HepG2 (cell line): ENCODE results near the gene CLIP2. TPM values are rescaled to one million over a fixed set of nuclear protein-coding genes. Genes with fewer than 3 reads are reported as not detected.
A peak's percentile ranks its signal among the peaks of the same experiment; 100 is the strongest.

ENCODE experiments used
- ATAC-seq: fragments of 200-7000 bp; cut with Tn5 transposase; 3 replicates; pipeline ENCODE4 v1.9.1; 2020; ENCODE audit warnings: mild to moderate bottlenecking, moderate library complexity
- BruUV-seq: library from RNA; stranded (reverse); fragments of 400-500 nt; replicated peaks from 2 replicates; lab custom pipeline; 2021; lab: Mats Ljungman, UMichigan
- CTCF ChIA-PET: fragments of 300-600 bp; formaldehyde crosslinking; extraction: SDS; loops from one replicate; lab custom pipeline; 2021; ENCODE audit warnings: low total read pairs, inconsistent platforms, low intra/inter-chr PET ratio; lab: Yijun Ruan, JAX
- POLR2A ChIA-PET: fragments of 350-600 bp; sonication (Branson Sonifier 250); formaldehyde crosslinking; loops from one replicate; lab custom pipeline; 2020; ENCODE audit warnings: antibody characterized with exemption, inconsistent platforms; lab: Yijun Ruan, JAX
- DNase-seq: peaks from one replicate; pipeline ENCODE4 v3.0.0-alpha.2; 2015; ENCODE audit warnings: low spot score
- FAIRE-seq: peaks from 3 replicates; lab custom pipeline; 2011; peaks lifted over from hg19 to GRCh38; lab: Jason Lieb, UNC
- H2AFZ ChIP-seq: one replicate; pipeline ENCODE4 v1.6.1; 2011; ENCODE audit warnings: low read length, inconsistent platforms
- H3K27ac ChIP-seq: fragments of 300-600 bp; 3 replicates; pipeline ENCODE4 v1.8.0; 2011; ENCODE audit warnings: mixed run types, mild to moderate bottlenecking, mixed read lengths, low read length, inconsistent platforms; ENCODE audit not compliant: insufficient read depth; ENCODE audit errors: extremely low read length
- H3K27me3 ChIP-seq, 2 experiments: fragments of 200-600 bp in 1 of 2; 2 replicates in 1 of 2; 3 replicates in 1 of 2; pipeline versions ENCODE4 v1.6.0 to v1.8.0; 2011; ENCODE audit warnings: low read length in 2 of 2, mild to moderate bottlenecking in 2 of 2, moderate library complexity in 2 of 2, inconsistent platforms in 1 of 2; ENCODE audit not compliant: insufficient read depth in 2 of 2, control insufficient read depth in 1 of 2
- H3K36me3 ChIP-seq, 2 experiments: fragments of 200-600 bp in 1 of 2; replicated peaks in 1 of 2; 2 replicates in 1 of 2; 3 replicates in 1 of 2; pipeline versions ENCODE4 v1.5.1 to v1.8.0; 2011; ENCODE audit warnings: low read length in 2 of 2, inconsistent platforms in 1 of 2; ENCODE audit not compliant: insufficient read depth in 2 of 2, control insufficient read depth in 1 of 2
- H3K4me1 ChIP-seq: 2 replicates; pipeline ENCODE4 v1.5.1; 2012; ENCODE audit warnings: low read length, inconsistent platforms; ENCODE audit not compliant: insufficient read depth
- H3K4me2 ChIP-seq: 2 replicates; pipeline ENCODE4 v1.6.0; 2011; ENCODE audit warnings: low read depth, low read length, inconsistent platforms
- H3K4me3 ChIP-seq, 3 experiments: fragments of 200-600 bp in 1 of 3; sonication (generic), shearing (Covaris generic) in 1 of 3; replicated peaks in 1 of 3; 2 replicates each; pipeline ENCODE4 v1.5.1; 2011 to 2016; ENCODE audit warnings: low read length in 3 of 3, inconsistent platforms in 2 of 3, low read depth in 2 of 3, mild to moderate bottlenecking in 2 of 3, control low read depth in 1 of 3, mixed read lengths in 1 of 3; ENCODE audit not compliant: insufficient read depth in 1 of 3
- H3K79me2 ChIP-seq: one replicate; pipeline ENCODE4 v1.6.1; 2011; ENCODE audit warnings: low read length, inconsistent platforms; ENCODE audit not compliant: insufficient read depth
- H3K9ac ChIP-seq: 2 replicates; pipeline ENCODE4 v1.6.0; 2011; ENCODE audit warnings: mild to moderate bottlenecking, low read depth, low read length, inconsistent platforms; ENCODE audit not compliant: insufficient read depth
- H3K9me3 ChIP-seq: 2 replicates; pipeline ENCODE4 v1.5.1; 2012; ENCODE audit warnings: mild to moderate bottlenecking, low read length
- H4K20me1 ChIP-seq: 2 replicates; pipeline ENCODE4 v1.6.0; 2011; ENCODE audit warnings: inconsistent platforms, mild to moderate bottlenecking, low read length, moderate library complexity; ENCODE audit not compliant: insufficient read depth
- AGO2 ChIP-seq: fragments of 200-400 bp; formaldehyde crosslinking; optimal IDR thresholded peaks from 2 replicates; pipeline ENCODE3; 2017; ENCODE audit warnings: mild to moderate bottlenecking, low read depth, low read length, moderate library complexity
- CCAR2 ChIP-seq: fragments of 200-400 bp; formaldehyde crosslinking; optimal IDR thresholded peaks from 2 replicates; pipeline ENCODE3; 2018; ENCODE audit warnings: low read depth, mild to moderate bottlenecking, low read length, moderate library complexity
- HES4 ChIP-seq: sonication (generic); formaldehyde crosslinking; IDR thresholded peaks from 2 replicates; pipeline ENCODE4 v1.9.0; 2021; ENCODE audit warnings: mild to moderate bottlenecking, missing genetic modification reagents, borderline replicate concordance
- JDP2 ChIP-seq: sonication (generic); formaldehyde crosslinking; IDR thresholded peaks from 2 replicates; pipeline ENCODE4 v1.8.1; 2022; ENCODE audit warnings: missing genetic modification reagents, borderline replicate concordance
- NFKBIZ ChIP-seq: IDR thresholded peaks from 2 replicates; pipeline ENCODE4 v1.6.1; 2018; ENCODE audit warnings: missing genetic modification reagents, missing compliant biosample characterization
- ZFP90 ChIP-seq: sonication (generic); formaldehyde crosslinking; IDR thresholded peaks from 2 replicates; pipeline ENCODE4 v1.8.0; 2022; ENCODE audit warnings: missing genetic modification reagents, mild to moderate bottlenecking, inconsistent platforms, borderline replicate concordance
- ZNF768 ChIP-seq: sonication (generic); formaldehyde crosslinking; IDR thresholded peaks from 2 replicates; pipeline ENCODE4 v1.4.0; 2020; ENCODE audit warnings: missing genetic modification reagents
- ZNF776 ChIP-seq: sonication (generic); formaldehyde crosslinking; IDR thresholded peaks from 2 replicates; pipeline ENCODE4 v1.4.0; 2020; ENCODE audit warnings: mild to moderate bottlenecking, missing genetic modification reagents
- ZSCAN29 ChIP-seq: sonication (generic); formaldehyde crosslinking; conservative IDR thresholded peaks from 2 replicates; pipeline ENCODE4 v1.4.0; 2020; ENCODE audit warnings: mild to moderate bottlenecking, missing genetic modification reagents
- WGBS: methylation state at CpG from one replicate; pipeline ENCODE4 v1.1.6; 2017; ENCODE audit warnings: low lambda C conversion rate; 5-methylcytosine and 5-hydroxymethylcytosine counted together
- in situ Hi-C: cut with HindIII; loops from 2 replicates; pipeline ENCODE4 v1.10.0; 2017; ENCODE audit warnings: low pct_unique_long_range_greater_than_20kb; ENCODE audit not compliant: extremely low pct_ligation_motif_present
- intact Hi-C: fragments of 100-400 bp; cut with micrococcal nuclease; formaldehyde crosslinking; loops from one replicate; pipeline ENCODE4 v1.10.0; 2022; ENCODE audit not compliant: unreplicated experiment
- polyA plus RNA-seq, 8 experiments: library from polyadenylated mRNA; depleted of rRNA in 3 of 8; stranded (reverse) in 7 of 8; unstranded in 1 of 8; fragments of >200 nt; fragmentation: Illumina TruSeq in 4 of 8; extraction: Trizol in 4 of 8; gene quantifications; 2 replicates each; pipeline versions ENCODE4 v1.2.1 to v1.2.3, GENCODE V29; 2011 to 2016; ENCODE audit warnings: low read depth in 4 of 8, missing spikeins in 1 of 8, mixed read lengths in 1 of 8; ENCODE audit not compliant: insufficient read depth in 1 of 8
- total RNA-seq, 5 experiments: library from RNA; depleted of rRNA; stranded (reverse); fragments of >200 nt; fragmentation: Illumina TruSeq; extraction: Trizol; gene quantifications; 2 replicates each; pipeline ENCODE4 v1.2.3, GENCODE V29; 2016; ENCODE audit warnings: low read depth in 1 of 5
- TF ChIP-seq, protein P1 (sequence below): sonication (generic); formaldehyde crosslinking; IDR thresholded peaks from 2 replicates; pipeline ENCODE4 v1.8.1; 2022; ENCODE audit warnings: low read depth, mild to moderate bottlenecking, missing genetic modification reagents
- TF ChIP-seq, protein P2 (sequence below): IDR thresholded peaks from 2 replicates; pipeline ENCODE4 v1.6.1; 2016; ENCODE audit warnings: missing compliant biosample characterization, missing genetic modification reagents, borderline replicate concordance

The CLIP2 gene
- total and polyA plus RNA-seq, 2 of the 13 experiments (the other 11 are each of a cell fraction or from before 2014, with no cell fraction given): 6.5 to 17.4 TPM

DNA sequence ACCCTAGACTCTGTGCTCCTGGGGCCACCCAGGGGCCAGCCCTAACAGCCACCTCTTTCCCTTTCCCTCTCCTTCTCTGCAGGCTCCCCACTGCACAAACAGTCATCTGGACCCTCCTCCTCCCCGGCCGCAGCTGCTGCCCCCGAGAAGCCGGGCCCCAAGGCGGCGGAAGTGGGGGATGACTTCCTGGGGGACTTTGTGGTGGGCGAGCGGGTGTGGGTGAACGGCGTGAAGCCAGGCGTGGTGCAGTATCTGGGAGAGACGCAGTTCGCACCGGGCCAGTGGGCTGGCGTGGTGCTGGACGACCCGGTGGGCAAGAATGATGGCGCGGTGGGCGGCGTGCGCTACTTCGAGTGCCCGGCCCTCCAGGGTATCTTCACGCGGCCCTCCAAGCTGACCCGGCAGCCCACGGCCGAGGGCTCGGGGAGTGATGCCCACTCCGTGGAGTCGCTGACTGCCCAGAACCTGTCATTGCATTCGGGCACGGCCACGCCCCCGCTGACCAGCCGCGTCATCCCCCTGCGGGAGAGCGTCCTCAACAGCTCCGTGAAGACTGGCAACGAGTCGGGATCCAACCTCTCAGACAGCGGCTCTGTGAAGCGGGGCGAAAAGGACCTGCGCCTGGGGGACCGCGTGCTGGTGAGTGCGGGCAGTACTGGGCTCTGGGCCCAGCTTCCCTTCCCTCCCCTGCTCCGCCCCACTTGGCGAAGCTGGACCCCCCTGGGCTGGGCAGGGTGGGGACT lies 49.3 kb downstream of the CLIP2 start:
- H4K20me1 ChIP-seq: no peaks in the 10 kb centered on the region
- FAIRE-seq (no peak), ATAC-seq (no peak), DNase-seq (no peak)
- H2AFZ ChIP-seq: no peak overlapping the region
- H3K9ac ChIP-seq: no peak overlapping the region
- no peaks in the 10 kb centered on the region for H3K27me3 ChIP-seq
- TF ChIP-seq ZSCAN29 (CRISPR knock-in tag) (no peak), NFKBIZ (no peak), CCAR2 (no peak), JDP2 (CRISPR knock-in tag) (no peak), AGO2 (peak; percentile 78), ZNF768 (peak; percentile 58; the same call in 1 of the 2 replicates), HES4 (CRISPR knock-in tag) (no peak), ZNF776 (CRISPR knock-in tag) (no peak), ZFP90 (CRISPR knock-in tag) (no peak)
- TF ChIP-seq, protein P1, sequence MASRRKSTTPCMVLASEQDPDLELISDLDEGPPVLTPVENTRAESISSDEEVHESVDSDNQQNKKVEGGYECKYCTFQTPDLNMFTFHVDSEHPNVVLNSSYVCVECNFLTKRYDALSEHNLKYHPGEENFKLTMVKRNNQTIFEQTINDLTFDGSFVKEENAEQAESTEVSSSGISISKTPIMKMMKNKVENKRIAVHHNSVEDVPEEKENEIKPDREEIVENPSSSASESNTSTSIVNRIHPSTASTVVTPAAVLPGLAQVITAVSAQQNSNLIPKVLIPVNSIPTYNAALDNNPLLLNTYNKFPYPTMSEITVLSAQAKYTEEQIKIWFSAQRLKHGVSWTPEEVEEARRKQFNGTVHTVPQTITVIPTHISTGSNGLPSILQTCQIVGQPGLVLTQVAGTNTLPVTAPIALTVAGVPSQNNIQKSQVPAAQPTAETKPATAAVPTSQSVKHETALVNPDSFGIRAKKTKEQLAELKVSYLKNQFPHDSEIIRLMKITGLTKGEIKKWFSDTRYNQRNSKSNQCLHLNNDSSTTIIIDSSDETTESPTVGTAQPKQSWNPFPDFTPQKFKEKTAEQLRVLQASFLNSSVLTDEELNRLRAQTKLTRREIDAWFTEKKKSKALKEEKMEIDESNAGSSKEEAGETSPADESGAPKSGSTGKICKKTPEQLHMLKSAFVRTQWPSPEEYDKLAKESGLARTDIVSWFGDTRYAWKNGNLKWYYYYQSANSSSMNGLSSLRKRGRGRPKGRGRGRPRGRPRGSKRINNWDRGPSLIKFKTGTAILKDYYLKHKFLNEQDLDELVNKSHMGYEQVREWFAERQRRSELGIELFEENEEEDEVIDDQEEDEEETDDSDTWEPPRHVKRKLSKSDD: no peak
- TF ChIP-seq, protein P2, sequence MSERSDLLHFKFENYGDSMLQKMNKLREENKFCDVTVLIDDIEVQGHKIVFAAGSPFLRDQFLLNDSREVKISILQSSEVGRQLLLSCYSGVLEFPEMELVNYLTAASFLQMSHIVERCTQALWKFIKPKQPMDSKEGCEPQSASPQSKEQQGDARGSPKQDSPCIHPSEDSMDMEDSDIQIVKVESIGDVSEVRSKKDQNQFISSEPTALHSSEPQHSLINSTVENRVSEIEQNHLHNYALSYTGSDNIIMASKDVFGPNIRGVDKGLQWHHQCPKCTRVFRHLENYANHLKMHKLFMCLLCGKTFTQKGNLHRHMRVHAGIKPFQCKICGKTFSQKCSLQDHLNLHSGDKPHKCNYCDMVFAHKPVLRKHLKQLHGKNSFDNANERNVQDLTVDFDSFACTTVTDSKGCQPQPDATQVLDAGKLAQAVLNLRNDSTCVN: no peak
- no peak overlapping the region for H3K27ac ChIP-seq
- WGBS: 99% methylated on average over 33 of the region's 52 CpGs
- POLR2A ChIA-PET: no interaction called here
- no peaks in the 10 kb centered on the region for H3K79me2 ChIP-seq
- H3K4me3 ChIP-seq: no peak overlapping the region
- no peaks in the 10 kb centered on the region for H3K9me3 ChIP-seq
- in situ Hi-C loops (no loop called here), intact Hi-C loops (no loop called here)
- CTCF ChIA-PET: no interaction called here
- no TSS peak for BruUV-seq
- H3K4me2 ChIP-seq: no peak overlapping the region
- no peaks in the 10 kb centered on the region for H3K4me1 ChIP-seq
- H3K36me3 ChIP-seq: peaks cover 7 to 25% of the 10 kb centered on the region in 2 experiments; a peak in 3 of 5 replicates
